ENCODE measurements around the gene SHANK2. TPM values are rescaled to one million over a fixed set of nuclear protein-coding genes. Genes with fewer than 3 reads are reported as not detected.

SHANK2 gene
- total RNA-seq (not detected), polyA plus RNA-seq (not detected), total RNA-seq (0 to 0.09 (median 0) reads per million in 6 experiments)

- H3K36me3 Mint-ChIP-seq: peaks cover 0 to 3% (median 0%) of the 10 kb centered on the region in 3 donors
- POLR2A ChIA-PET: no interaction called here
- peaks cover 32 to 70% (median 58%) of the 10 kb centered on the region in 5 donors for H3K27me3 Mint-ChIP-seq
- H3K9me3 Mint-ChIP-seq: peaks cover 0 to 4% (median 0%) of the 10 kb centered on the region in 9 donors
- peak within 1 kb of the TSS in 6 of 10 donors; percentile 11 to 58 (median 34) for H3K4me3 Mint-ChIP-seq
- H3K27ac Mint-ChIP-seq: no peak within 1 kb of the TSS
- H3K4me1 Mint-ChIP-seq: peaks cover 0 to 14% (median 6%) of the 10 kb centered on the region in 4 donors
- DNase-seq: no peak
- no peak for ATAC-seq
Measured at GRCh38 chr11:71252269-71252769, at the start of gene SHANK2. SHANK2 (minus strand) TSS chr11:71252577; CDS start chr11:71147326, 105,251 bp downstream.

- Mint-ChIP-seq H3K4me3 (no peak overlapping the region), H3K27ac (peak overlapping the region in 1 of 10 donors; percentile 24), H3K27me3 (peaks cover 7 to 52% (median 30%) of the 10 kb centered on the region in 5 donors), H3K4me1 (peaks cover 0 to 3% (median 0%) of the 10 kb centered on the region in 4 donors), H3K36me3 (no peaks in the 10 kb centered on the region), H3K9me3 (peaks cover 0 to 2% (median 0%) of the 10 kb centered on the region in 9 donors)
- POLR2A ChIA-PET: no interaction called here
- ATAC-seq: no peak
- no peak for DNase-seq
Measured at GRCh38 chr11:71301858-71302533, 49.6 kb upstream of the SHANK2 start.

DNA sequence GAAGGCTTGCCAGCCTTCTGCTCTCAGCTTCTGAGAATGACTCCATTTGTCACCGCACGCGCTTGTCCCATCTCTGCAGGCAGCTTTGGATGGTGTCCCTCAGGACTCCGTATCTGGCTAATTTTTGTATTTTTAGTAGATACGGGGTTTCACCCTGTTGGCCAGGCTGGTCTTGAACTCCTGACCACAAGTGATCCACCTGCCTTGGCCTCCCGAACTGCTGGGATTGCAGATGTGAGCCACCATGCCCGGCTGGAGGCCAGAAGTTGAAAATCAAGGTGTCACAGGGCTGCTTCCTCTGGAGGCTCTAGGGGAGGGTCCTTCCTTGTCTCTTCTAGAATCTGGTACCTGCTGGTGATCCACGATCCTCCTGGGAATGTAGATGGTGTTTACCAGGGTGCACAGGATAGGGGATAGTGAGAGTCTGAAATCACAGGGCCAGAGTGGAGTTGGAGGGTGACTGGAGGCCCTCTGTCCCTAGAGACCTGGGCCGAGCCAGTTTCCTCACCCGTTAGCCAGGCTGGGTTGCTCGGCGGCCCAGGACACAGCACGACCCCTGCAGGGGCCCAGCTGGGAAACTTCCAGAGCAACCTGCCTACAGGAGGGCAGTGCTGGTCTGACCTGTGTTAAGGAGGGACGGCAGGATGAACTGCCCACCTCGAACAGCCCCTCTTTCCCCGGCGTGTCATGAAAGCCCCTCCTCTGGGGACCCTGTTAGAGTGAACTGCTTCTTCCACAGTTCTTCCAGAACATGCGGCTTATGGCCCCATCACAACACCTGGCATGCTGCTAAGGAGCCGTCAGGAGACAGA, 48.9 kb upstream of the SHANK2 start:
- peak overlapping the region in 1 of 10 donors; percentile 24 for H3K27ac Mint-ChIP-seq
- no peaks in the 10 kb centered on the region for H3K36me3 Mint-ChIP-seq
- peaks cover 0 to 4% (median 0%) of the 10 kb centered on the region in 9 donors for H3K9me3 Mint-ChIP-seq
- H3K4me3 Mint-ChIP-seq: no peak overlapping the region
- ATAC-seq (no peak), DNase-seq (peak in 1 of 10 donors; percentile 9)
- peaks cover 0 to 3% (median 0%) of the 10 kb centered on the region in 4 donors for H3K4me1 Mint-ChIP-seq
- H3K27me3 Mint-ChIP-seq: peaks cover 7 to 55% (median 32%) of the 10 kb centered on the region in 5 donors
- POLR2A ChIA-PET: no interaction called here

DNA sequence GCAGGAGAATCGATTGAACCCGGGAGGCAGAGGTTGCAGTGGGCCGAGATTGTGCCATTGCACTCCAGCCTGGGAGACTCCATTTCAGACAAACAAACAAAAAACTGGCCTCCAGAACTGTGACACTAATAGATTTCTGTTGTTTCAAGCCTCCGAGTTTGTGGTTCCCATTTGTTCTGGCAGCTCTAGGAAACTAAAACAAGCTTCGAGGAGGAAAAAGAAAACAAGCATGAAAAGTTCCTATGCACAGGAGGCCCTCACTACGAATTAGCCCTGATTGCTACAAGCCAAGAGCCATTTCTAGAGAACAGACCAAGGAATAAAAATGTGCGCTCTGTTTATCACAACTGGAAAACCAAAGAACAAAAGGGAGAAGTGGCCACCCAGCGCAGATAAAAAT, 47.8 kb upstream of the SHANK2 start:
- H3K4me3 Mint-ChIP-seq: no peak overlapping the region
- peaks cover 0 to 3% (median 0%) of the 10 kb centered on the region in 4 donors for H3K4me1 Mint-ChIP-seq
- H3K36me3 Mint-ChIP-seq: peaks cover 0 to 2% (median 0%) of the 10 kb centered on the region in 3 donors
- POLR2A ChIA-PET: no interaction called here
- H3K9me3 Mint-ChIP-seq: peaks cover 0 to 7% (median 0%) of the 10 kb centered on the region in 9 donors
- peaks cover 7 to 60% (median 31%) of the 10 kb centered on the region in 5 donors for H3K27me3 Mint-ChIP-seq
- ATAC-seq (no peak), DNase-seq (no peak)
- H3K27ac Mint-ChIP-seq: no peak overlapping the region

DNA sequence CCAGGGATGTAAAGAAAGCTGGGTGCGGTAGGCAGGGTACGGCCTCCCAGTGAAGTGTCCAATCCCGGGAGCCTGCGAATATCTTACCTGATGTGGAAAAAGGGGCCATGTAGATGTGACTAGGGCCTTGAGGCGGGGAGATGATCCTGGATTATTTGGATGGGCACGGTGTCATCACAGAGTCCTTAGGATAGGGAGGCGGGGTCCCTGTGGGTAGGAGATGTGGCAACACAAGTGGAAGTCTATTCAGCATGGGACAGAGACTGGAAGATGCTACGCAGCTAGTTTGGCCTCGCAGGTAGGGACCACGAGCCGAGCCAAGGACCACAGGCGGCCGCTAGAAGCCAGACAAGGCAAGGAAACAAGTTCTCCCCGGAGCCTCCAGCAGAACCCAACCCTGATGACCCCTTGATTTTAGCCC, 46.4 kb upstream of the SHANK2 start:
- POLR2A ChIA-PET: no interaction called here
- DNase-seq (no peak), ATAC-seq (no peak)
- no peak overlapping the region for H3K27ac Mint-ChIP-seq
- H3K36me3 Mint-ChIP-seq: peaks cover 0 to 3% (median 0%) of the 10 kb centered on the region in 3 donors
- H3K27me3 Mint-ChIP-seq: peaks cover 8 to 64% (median 36%) of the 10 kb centered on the region in 5 donors
- H3K4me3 Mint-ChIP-seq: no peak overlapping the region
- peaks cover 0 to 4% (median 0%) of the 10 kb centered on the region in 4 donors for H3K4me1 Mint-ChIP-seq
- H3K9me3 Mint-ChIP-seq: peaks cover 0 to 10% (median 0%) of the 10 kb centered on the region in 9 donors

GRCh38 chr11:71298016-71298550, 45.7 kb upstream of the SHANK2 start:
- Mint-ChIP-seq H3K27ac (no peak overlapping the region), H3K4me1 (peaks cover 0 to 4% (median 0%) of the 10 kb centered on the region in 4 donors), H3K4me3 (no peak overlapping the region), H3K27me3 (peaks cover 8 to 70% (median 32%) of the 10 kb centered on the region in 5 donors), H3K36me3 (peaks cover 0 to 7% (median 0%) of the 10 kb centered on the region in 3 donors), H3K9me3 (peaks cover 0 to 12% (median 4%) of the 10 kb centered on the region in 9 donors)
- POLR2A ChIA-PET: no interaction called here
- DNase-seq (no peak), ATAC-seq (no peak)

- H3K9me3 Mint-ChIP-seq: peaks cover 9 to 43% (median 24%) of the 10 kb centered on the region in 9 donors
- no peak overlapping the region for H3K4me3 Mint-ChIP-seq
- DNase-seq (no peak), ATAC-seq (no peak)
- H3K27ac Mint-ChIP-seq: no peak overlapping the region
- peaks cover 0 to 33% (median 0%) of the 10 kb centered on the region in 3 donors for H3K36me3 Mint-ChIP-seq
- POLR2A ChIA-PET: no interaction called here
- H3K27me3 Mint-ChIP-seq: peaks cover 6 to 66% (median 18%) of the 10 kb centered on the region in 5 donors
- peaks cover 0 to 1% (median 0%) of the 10 kb centered on the region in 4 donors for H3K4me1 Mint-ChIP-seq
Measured at GRCh38 chr11:71294846-71295600, 42.6 kb upstream of the SHANK2 start.

DNA sequence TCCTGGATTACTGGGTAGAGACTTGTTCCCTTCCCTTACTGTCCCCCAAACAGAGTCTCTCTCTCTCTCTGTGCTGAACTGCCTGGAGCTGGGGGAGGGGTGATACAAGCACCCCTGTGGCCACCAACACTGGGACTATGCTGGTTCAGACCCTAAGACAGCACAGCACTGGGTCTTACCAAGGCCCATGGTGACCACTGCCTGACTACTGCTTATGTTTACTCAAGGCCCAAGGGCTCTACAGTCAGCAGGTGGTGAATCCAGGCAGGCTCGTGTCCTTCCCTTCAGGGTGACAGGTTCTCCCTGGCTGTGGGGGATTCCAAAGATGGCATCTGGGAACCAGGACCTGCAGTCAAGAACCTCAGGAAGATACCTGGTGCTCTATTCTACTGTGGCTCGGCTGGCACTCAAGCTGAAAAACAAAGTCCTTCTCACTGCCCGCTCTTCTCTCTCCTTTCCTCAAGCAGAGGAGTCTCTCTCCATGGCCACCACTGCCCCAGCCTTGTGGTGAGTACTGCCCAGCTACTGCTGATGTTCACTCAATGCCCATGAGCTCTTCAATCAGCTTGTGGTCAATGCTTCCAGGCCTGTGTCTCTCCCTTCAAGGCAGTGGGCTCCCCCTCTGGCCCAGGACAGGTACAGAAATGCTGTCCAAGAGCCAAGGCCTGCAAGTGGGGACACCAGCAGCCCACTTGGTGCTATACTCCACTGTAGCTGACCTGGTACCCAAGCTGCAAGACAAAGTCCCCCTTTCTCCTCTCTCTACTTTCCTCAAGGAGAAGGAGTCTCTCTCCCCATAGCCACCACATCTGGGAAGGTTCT, 41.8 kb upstream of the SHANK2 start:
- peaks cover 0 to 42% (median 0%) of the 10 kb centered on the region in 3 donors for H3K36me3 Mint-ChIP-seq
- no peak overlapping the region for H3K4me3 Mint-ChIP-seq
- ATAC-seq: no peak
- H3K27me3 Mint-ChIP-seq: peaks cover 7 to 58% (median 12%) of the 10 kb centered on the region in 5 donors
- no peak for DNase-seq
- H3K27ac Mint-ChIP-seq: no peak overlapping the region
- H3K9me3 Mint-ChIP-seq: peaks cover 9 to 51% (median 32%) of the 10 kb centered on the region in 9 donors
- POLR2A ChIA-PET: no interaction called here
- peaks cover 0 to 1% (median 0%) of the 10 kb centered on the region in 4 donors for H3K4me1 Mint-ChIP-seq

- H3K4me1 Mint-ChIP-seq: no peaks in the 10 kb centered on the region
- peaks cover 2 to 21% (median 9%) of the 10 kb centered on the region in 5 donors for H3K27me3 Mint-ChIP-seq
- H3K27ac Mint-ChIP-seq: no peak overlapping the region
- H3K36me3 Mint-ChIP-seq: peaks cover 0 to 26% (median 0%) of the 10 kb centered on the region in 3 donors
- no peak for ATAC-seq
- no peak overlapping the region for H3K4me3 Mint-ChIP-seq
- peaks cover 11 to 38% (median 34%) of the 10 kb centered on the region in 9 donors for H3K9me3 Mint-ChIP-seq
- POLR2A ChIA-PET: no interaction called here
- no peak for DNase-seq
Measured at GRCh38 chr11:71286701-71287643, 34.6 kb upstream of the SHANK2 start.

DNA sequence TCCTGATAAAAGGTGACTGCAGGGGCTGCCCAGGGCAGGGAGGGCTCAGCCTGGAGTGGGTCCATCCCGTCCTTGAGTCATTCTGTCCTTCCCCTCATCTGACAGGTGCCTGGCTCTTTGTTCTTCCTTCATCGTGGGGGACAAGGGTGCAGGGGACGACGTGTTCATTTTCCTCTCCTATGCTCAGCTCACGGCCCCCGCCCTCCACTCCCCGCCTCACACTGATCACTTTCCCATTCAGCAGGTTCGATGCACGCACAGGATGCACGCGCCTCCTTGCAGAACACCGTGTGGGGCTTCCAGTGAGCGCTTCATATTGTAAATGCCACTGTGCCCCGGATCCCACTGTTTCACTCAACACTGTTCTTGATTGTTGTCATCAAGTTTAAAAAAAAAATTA, 32.7 kb upstream of the SHANK2 start:
- no peak for ATAC-seq
- Mint-ChIP-seq H3K27me3 (peaks cover 4 to 21% (median 12%) of the 10 kb centered on the region in 5 donors), H3K27ac (no peak overlapping the region), H3K9me3 (peaks cover 3 to 19% (median 16%) of the 10 kb centered on the region in 9 donors), H3K4me1 (no peaks in the 10 kb centered on the region), H3K36me3 (peaks cover 0 to 10% (median 0%) of the 10 kb centered on the region in 3 donors), H3K4me3 (no peak overlapping the region)
- no peak for DNase-seq
- POLR2A ChIA-PET: no interaction called here

All from naive thymus-derived CD8-positive, alpha-beta T cell (primary cell).